Neural progenitor cell (in vitro differentiated cells): ENCODE results near the gene FAM234B. TPM values are rescaled to one million over a fixed set of nuclear protein-coding genes. Genes with fewer than 3 reads are reported as not detected.

Source experiments
- DNase-seq: peaks from one replicate; pipeline ENCODE4 v3.0.0-alpha.2; 2016; ENCODE audit warnings: low spot score
- H2AFZ ChIP-seq: fragments of 200-600 bp; sonication (generic); replicated peaks from 2 replicates; pipeline ENCODE4 v1.6.1; 2016; ENCODE audit warnings: antibody characterized with exemption
- H3F3A ChIP-seq: fragments of 200-600 bp; sonication (generic); 2 replicates; pipeline ENCODE4 v1.6.1; 2016; ENCODE audit warnings: antibody characterized with exemption, low read depth
- H3K27ac ChIP-seq: fragments of 200-600 bp; sonication (generic); 2 replicates; pipeline ENCODE4 v1.5.1; 2016; ENCODE audit warnings: mild to moderate bottlenecking
- H3K27me3 ChIP-seq: fragments of 200-600 bp; sonication (generic); 2 replicates; pipeline ENCODE4 v1.6.1; 2016; ENCODE audit warnings: mild to moderate bottlenecking, moderate library complexity
- H3K36me3 ChIP-seq: fragments of 200-600 bp; sonication (generic); 2 replicates; pipeline ENCODE4 v1.5.1; 2016
- H3K4me1 ChIP-seq: fragments of 200-600 bp; sonication (generic); 2 replicates; pipeline ENCODE4 v1.6.1; 2016; ENCODE audit warnings: mixed run types
- H3K4me2 ChIP-seq: fragments of 200-600 bp; sonication (generic); 2 replicates; pipeline ENCODE4 v1.6.1; 2016
- H3K4me3 ChIP-seq: fragments of 200-600 bp; sonication (generic); 2 replicates; pipeline ENCODE4 v1.5.1; 2016
- H3K79me2 ChIP-seq: fragments of 200-600 bp; sonication (generic); 2 replicates; pipeline ENCODE4 v1.6.1; 2016; ENCODE audit warnings: low read depth
- H3K9ac ChIP-seq: fragments of 200-600 bp; sonication (generic); 2 replicates; pipeline ENCODE4 v1.6.1; 2016
- H3K9me3 ChIP-seq: fragments of 200-600 bp; sonication (generic); 2 replicates; pipeline ENCODE4 v1.5.1; 2016; ENCODE audit warnings: low read depth
- H4K20me1 ChIP-seq: fragments of 200-600 bp; sonication (generic); 2 replicates; pipeline ENCODE4 v1.6.1; 2016; ENCODE audit warnings: low read depth
- H3K27ac Mint-ChIP-seq: 3 replicates; pipeline ENCODE4 v1.8.0; 2021; ENCODE audit warnings: mixed read lengths
- H3K27me3 Mint-ChIP-seq: 2 replicates; pipeline ENCODE4 v1.8.0; 2022; ENCODE audit warnings: low read depth, mild to moderate bottlenecking, inconsistent platforms, moderate library complexity, mixed read lengths; ENCODE audit not compliant: insufficient read depth
- H3K36me3 Mint-ChIP-seq: 3 replicates; pipeline ENCODE4 v1.8.0; 2021; ENCODE audit warnings: mixed read lengths
- H3K4me1 Mint-ChIP-seq: 3 replicates; pipeline ENCODE4 v1.8.0; 2021; ENCODE audit warnings: mixed read lengths
- H3K4me3 Mint-ChIP-seq: 3 replicates; pipeline ENCODE4 v1.8.0; 2021; ENCODE audit warnings: mild to moderate bottlenecking, moderate library complexity, mixed read lengths
- H3K9me3 Mint-ChIP-seq: 3 replicates; pipeline ENCODE4 v1.8.0; 2020; ENCODE audit warnings: mixed read lengths
- EZH2 ChIP-seq: fragments of 200-600 bp; sonication (generic); IDR thresholded peaks from 2 replicates; pipeline ENCODE4 v1.6.1; 2017; ENCODE audit warnings: antibody characterized with exemption, mild to moderate bottlenecking, moderate library complexity
- EZH2phosphoT487 ChIP-seq: fragments of 200-600 bp; sonication (generic); IDR thresholded peaks from 2 replicates; pipeline ENCODE4 v1.6.1; 2017; ENCODE audit warnings: antibody characterized with exemption
- total RNA-seq: library from RNA; depleted of rRNA; stranded (reverse); fragments of >200 nt; gene quantifications from 2 replicates; pipeline ENCODE4 v1.2.3, GENCODE V29; 2015; ENCODE audit warnings: low replicate concordance
- TF ChIP-seq, protein P1 (sequence below): fragments of 200-600 bp; sonication (generic); IDR thresholded peaks from 2 replicates; pipeline ENCODE4 v1.5.1; 2017; ENCODE audit warnings: antibody characterized with exemption, mild to moderate bottlenecking

The FAM234B gene
- total RNA-seq, 1 donor from 2014 or later: 20.8 TPM

DNA sequence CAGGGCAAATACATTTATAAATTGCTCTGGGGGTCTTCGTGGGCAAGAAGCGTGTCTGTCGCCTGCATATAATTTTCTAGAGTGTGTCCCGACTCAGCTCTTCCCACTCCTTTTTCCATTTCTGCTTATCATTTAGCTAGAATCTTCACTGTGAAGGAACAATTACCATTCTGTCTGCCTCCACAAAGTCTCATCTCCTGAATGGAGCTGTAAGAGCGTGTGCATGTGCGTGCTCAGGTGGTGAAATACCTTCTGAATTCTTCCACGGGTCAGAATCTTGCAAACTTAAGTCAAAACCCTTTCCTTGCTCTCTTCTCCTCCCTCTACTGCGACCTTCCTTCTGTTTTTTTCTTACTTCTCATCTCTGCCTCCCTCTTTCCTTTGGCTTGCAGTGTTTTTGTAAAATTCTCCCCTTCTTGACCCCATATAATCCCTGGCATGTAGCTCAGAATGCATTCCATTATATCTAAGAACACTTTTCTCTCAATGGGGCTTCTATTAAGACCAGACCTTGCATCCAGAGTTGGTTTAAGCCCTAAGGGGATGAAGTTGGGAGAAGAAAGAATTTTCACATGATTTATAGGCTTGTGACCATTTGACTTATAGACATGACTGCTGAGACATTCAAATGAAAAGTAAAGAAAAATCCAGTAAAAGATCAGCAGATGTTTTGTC lies 84.2 kb downstream of the FAM234B start:
- Histone ChIP-seq H3K79me2 (no peaks in the 10 kb centered on the region), H3K9ac (no peak overlapping the region), H3K27me3 (no peaks in the 10 kb centered on the region), H3K4me2 (no peak overlapping the region), H4K20me1 (no peaks in the 10 kb centered on the region), H3F3A (peaks cover 12% of the 10 kb centered on the region), H3K36me3 (no peaks in the 10 kb centered on the region), H3K9me3 (no peaks in the 10 kb centered on the region), H3K4me3 (no peak overlapping the region), H3K4me1 (peaks cover 25% of the 10 kb centered on the region), H3K27ac (no peak overlapping the region), H2AFZ (peak overlapping the region; percentile 36)
- DNase-seq: no peak
- peaks cover 2% of the 10 kb centered on the region for H3K27me3 Mint-ChIP-seq
- H3K4me3 Mint-ChIP-seq: no peak overlapping the region
- peak overlapping the region; percentile 50 for H3K27ac Mint-ChIP-seq
- H3K4me1 Mint-ChIP-seq: peaks cover 50% of the 10 kb centered on the region
- H3K36me3 Mint-ChIP-seq: no peaks in the 10 kb centered on the region
- peaks cover 2% of the 10 kb centered on the region for H3K9me3 Mint-ChIP-seq
- TF ChIP-seq, protein P1, sequence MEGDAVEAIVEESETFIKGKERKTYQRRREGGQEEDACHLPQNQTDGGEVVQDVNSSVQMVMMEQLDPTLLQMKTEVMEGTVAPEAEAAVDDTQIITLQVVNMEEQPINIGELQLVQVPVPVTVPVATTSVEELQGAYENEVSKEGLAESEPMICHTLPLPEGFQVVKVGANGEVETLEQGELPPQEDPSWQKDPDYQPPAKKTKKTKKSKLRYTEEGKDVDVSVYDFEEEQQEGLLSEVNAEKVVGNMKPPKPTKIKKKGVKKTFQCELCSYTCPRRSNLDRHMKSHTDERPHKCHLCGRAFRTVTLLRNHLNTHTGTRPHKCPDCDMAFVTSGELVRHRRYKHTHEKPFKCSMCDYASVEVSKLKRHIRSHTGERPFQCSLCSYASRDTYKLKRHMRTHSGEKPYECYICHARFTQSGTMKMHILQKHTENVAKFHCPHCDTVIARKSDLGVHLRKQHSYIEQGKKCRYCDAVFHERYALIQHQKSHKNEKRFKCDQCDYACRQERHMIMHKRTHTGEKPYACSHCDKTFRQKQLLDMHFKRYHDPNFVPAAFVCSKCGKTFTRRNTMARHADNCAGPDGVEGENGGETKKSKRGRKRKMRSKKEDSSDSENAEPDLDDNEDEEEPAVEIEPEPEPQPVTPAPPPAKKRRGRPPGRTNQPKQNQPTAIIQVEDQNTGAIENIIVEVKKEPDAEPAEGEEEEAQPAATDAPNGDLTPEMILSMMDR: no peak
- TF ChIP-seq EZH2 (no peak), EZH2phosphoT487 (no peak)

DNA sequence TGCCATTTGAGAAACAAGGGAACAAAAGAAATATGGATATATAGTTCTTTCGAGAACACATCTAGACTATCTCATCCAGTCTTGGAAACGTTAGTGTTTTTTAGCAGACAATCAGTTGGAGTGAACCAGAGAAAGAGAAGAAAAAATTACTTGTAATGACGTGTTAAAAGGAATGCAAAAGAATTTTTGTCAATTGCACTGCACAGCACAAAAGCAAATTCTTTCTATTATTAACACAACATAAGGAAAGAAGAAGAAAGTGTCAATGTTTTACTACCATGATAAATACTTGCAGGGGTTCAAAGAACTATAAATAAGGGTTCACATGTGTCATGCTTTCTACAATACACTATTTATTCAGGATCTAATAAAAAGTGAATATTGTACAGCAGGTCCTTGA lies 86.8 kb downstream of the FAM234B start:
- peak overlapping the region; percentile 27 for H3K27ac Mint-ChIP-seq
- peaks cover 17% of the 10 kb centered on the region for H3K4me1 ChIP-seq
- H3K36me3 Mint-ChIP-seq: no peaks in the 10 kb centered on the region
- H3K9ac ChIP-seq: no peak overlapping the region
- no peaks in the 10 kb centered on the region for H3K27me3 ChIP-seq
- no peak for DNase-seq
- no peak overlapping the region for H3K4me3 Mint-ChIP-seq
- H2AFZ ChIP-seq: no peak overlapping the region
- H3K9me3 ChIP-seq: no peaks in the 10 kb centered on the region
- no peak for TF ChIP-seq EZH2phosphoT487
- TF ChIP-seq EZH2: no peak
- TF ChIP-seq, protein P1: no peak
- no peak overlapping the region for H3K4me2 ChIP-seq
- no peaks in the 10 kb centered on the region for H4K20me1 ChIP-seq
- H3K79me2 ChIP-seq: no peaks in the 10 kb centered on the region
- peaks cover 5% of the 10 kb centered on the region for H3F3A ChIP-seq
- H3K36me3 ChIP-seq: no peaks in the 10 kb centered on the region
- peaks cover 45% of the 10 kb centered on the region for H3K4me1 Mint-ChIP-seq
- no peaks in the 10 kb centered on the region for H3K27me3 Mint-ChIP-seq
- no peak overlapping the region for H3K4me3 ChIP-seq
- H3K27ac ChIP-seq: no peak overlapping the region
- H3K9me3 Mint-ChIP-seq: no peaks in the 10 kb centered on the region

Other genes with a start within 250 kb of the FAM234B start
- 86.2 and 107 TPM in 2 replicates for gene DDX47, start 231.0 kb upstream of the FAM234B start, total RNA-seq
- not detected in 2 replicates for gene GPRC5A, start 152.8 kb upstream of the FAM234B start, total RNA-seq
- gene GPRC5D, start 92.2 kb upstream of the FAM234B start, total RNA-seq: not detected in 2 replicates
- gene HEBP1, start 44.1 kb upstream of the FAM234B start, total RNA-seq: 7.4 and 8.6 TPM in 2 replicates
- not detected in 2 replicates for gene GSG1, start 59.3 kb downstream of the FAM234B start, total RNA-seq
- gene EMP1, start 152.3 kb downstream of the FAM234B start, total RNA-seq: 0.43 TPM in 1 of 2 replicates, not detected in the other